HepG2 (cell line): Measurements from ENCODE around the gene CCNDBP1. TPM values are rescaled to one million over a fixed set of nuclear protein-coding genes. Genes with fewer than 3 reads are reported as not detected.

Experiments used
- ATAC-seq: fragments of 200-7000 bp; cut with Tn5 transposase; 3 replicates; pipeline ENCODE4 v1.9.1; 2020; ENCODE audit warnings: mild to moderate bottlenecking, moderate library complexity
- BruUV-seq: library from RNA; stranded (reverse); fragments of 400-500 nt; replicated peaks from 2 replicates; lab custom pipeline; 2021; lab: Mats Ljungman, UMichigan
- CTCF ChIA-PET: fragments of 300-600 bp; formaldehyde crosslinking; extraction: SDS; loops from one replicate; lab custom pipeline; 2021; ENCODE audit warnings: low total read pairs, inconsistent platforms, low intra/inter-chr PET ratio; lab: Yijun Ruan, JAX
- POLR2A ChIA-PET: fragments of 350-600 bp; sonication (Branson Sonifier 250); formaldehyde crosslinking; loops from one replicate; lab custom pipeline; 2020; ENCODE audit warnings: antibody characterized with exemption, inconsistent platforms; lab: Yijun Ruan, JAX
- DNase-seq: peaks from one replicate; pipeline ENCODE4 v3.0.0-alpha.2; 2015; ENCODE audit warnings: low spot score
- FAIRE-seq: peaks from 3 replicates; lab custom pipeline; 2011; peaks lifted over from hg19 to GRCh38; lab: Jason Lieb, UNC
- H2AFZ ChIP-seq: one replicate; pipeline ENCODE4 v1.6.1; 2011; ENCODE audit warnings: low read length, inconsistent platforms
- H3K27ac ChIP-seq: fragments of 300-600 bp; 3 replicates; pipeline ENCODE4 v1.8.0; 2011; ENCODE audit warnings: mixed run types, mild to moderate bottlenecking, mixed read lengths, low read length, inconsistent platforms; ENCODE audit not compliant: insufficient read depth; ENCODE audit errors: extremely low read length
- H3K27me3 ChIP-seq, 2 experiments: fragments of 200-600 bp in 1 of 2; 2 replicates in 1 of 2; 3 replicates in 1 of 2; pipeline versions ENCODE4 v1.6.0 to v1.8.0; 2011; ENCODE audit warnings: low read length in 2 of 2, mild to moderate bottlenecking in 2 of 2, moderate library complexity in 2 of 2, inconsistent platforms in 1 of 2; ENCODE audit not compliant: insufficient read depth in 2 of 2, control insufficient read depth in 1 of 2
- H3K36me3 ChIP-seq, 2 experiments: fragments of 200-600 bp in 1 of 2; replicated peaks in 1 of 2; 2 replicates in 1 of 2; 3 replicates in 1 of 2; pipeline versions ENCODE4 v1.5.1 to v1.8.0; 2011; ENCODE audit warnings: low read length in 2 of 2, inconsistent platforms in 1 of 2; ENCODE audit not compliant: insufficient read depth in 2 of 2, control insufficient read depth in 1 of 2
- H3K4me1 ChIP-seq: 2 replicates; pipeline ENCODE4 v1.5.1; 2012; ENCODE audit warnings: low read length, inconsistent platforms; ENCODE audit not compliant: insufficient read depth
- H3K4me2 ChIP-seq: 2 replicates; pipeline ENCODE4 v1.6.0; 2011; ENCODE audit warnings: low read depth, low read length, inconsistent platforms
- H3K4me3 ChIP-seq, 3 experiments: fragments of 200-600 bp in 1 of 3; sonication (generic), shearing (Covaris generic) in 1 of 3; replicated peaks in 1 of 3; 2 replicates each; pipeline ENCODE4 v1.5.1; 2011 to 2016; ENCODE audit warnings: low read length in 3 of 3, inconsistent platforms in 2 of 3, low read depth in 2 of 3, mild to moderate bottlenecking in 2 of 3, control low read depth in 1 of 3, mixed read lengths in 1 of 3; ENCODE audit not compliant: insufficient read depth in 1 of 3
- H3K79me2 ChIP-seq: one replicate; pipeline ENCODE4 v1.6.1; 2011; ENCODE audit warnings: low read length, inconsistent platforms; ENCODE audit not compliant: insufficient read depth
- H3K9ac ChIP-seq: 2 replicates; pipeline ENCODE4 v1.6.0; 2011; ENCODE audit warnings: mild to moderate bottlenecking, low read depth, low read length, inconsistent platforms; ENCODE audit not compliant: insufficient read depth
- H3K9me3 ChIP-seq: 2 replicates; pipeline ENCODE4 v1.5.1; 2012; ENCODE audit warnings: mild to moderate bottlenecking, low read length
- H4K20me1 ChIP-seq: 2 replicates; pipeline ENCODE4 v1.6.0; 2011; ENCODE audit warnings: inconsistent platforms, mild to moderate bottlenecking, low read length, moderate library complexity; ENCODE audit not compliant: insufficient read depth
- ARNT2 ChIP-seq: sonication (generic); formaldehyde crosslinking; IDR thresholded peaks from 2 replicates; pipeline ENCODE4 v1.8.0; 2022; ENCODE audit warnings: mild to moderate bottlenecking, low read depth, missing genetic modification reagents, moderate library complexity
- ATRX ChIP-seq: sonication (generic); formaldehyde crosslinking; IDR thresholded peaks from 2 replicates; pipeline ENCODE4 v1.4.0; 2020; ENCODE audit warnings: missing genetic modification reagents, borderline replicate concordance
- KLF11 ChIP-seq: IDR thresholded peaks from 2 replicates; pipeline ENCODE4 v1.6.1; 2016; ENCODE audit warnings: missing compliant biosample characterization
- MEF2D ChIP-seq: sonication (generic); formaldehyde crosslinking; IDR thresholded peaks from 2 replicates; pipeline ENCODE4 v1.5.1; 2020; ENCODE audit warnings: mild to moderate bottlenecking, missing genetic modification reagents
- PHF5A ChIP-seq: IDR thresholded peaks from one replicate; pipeline ENCODE4 v1.6.1; 2018; ENCODE audit warnings: low read depth, missing genetic modification reagents; ENCODE audit not compliant: unreplicated experiment
- XRCC5 ChIP-seq: fragments of 200-400 bp; formaldehyde crosslinking; optimal IDR thresholded peaks from 2 replicates; pipeline ENCODE3; 2017; ENCODE audit warnings: mild to moderate bottlenecking, low read length
- ZNF24 ChIP-seq: fragments of 450-650 bp; IDR thresholded peaks from 2 replicates; pipeline ENCODE4 v1.6.1; 2017; ENCODE audit warnings: antibody characterized with exemption, mild to moderate bottlenecking
- WGBS: methylation state at CpG from one replicate; pipeline ENCODE4 v1.1.6; 2017; ENCODE audit warnings: low lambda C conversion rate; 5-methylcytosine and 5-hydroxymethylcytosine counted together
- in situ Hi-C: cut with HindIII; loops from 2 replicates; pipeline ENCODE4 v1.10.0; 2017; ENCODE audit warnings: low pct_unique_long_range_greater_than_20kb; ENCODE audit not compliant: extremely low pct_ligation_motif_present
- intact Hi-C: fragments of 100-400 bp; cut with micrococcal nuclease; formaldehyde crosslinking; loops from one replicate; pipeline ENCODE4 v1.10.0; 2022; ENCODE audit not compliant: unreplicated experiment
- polyA plus RNA-seq, 8 experiments: library from polyadenylated mRNA; depleted of rRNA in 3 of 8; stranded (reverse) in 7 of 8; unstranded in 1 of 8; fragments of >200 nt; fragmentation: Illumina TruSeq in 4 of 8; extraction: Trizol in 4 of 8; gene quantifications; 2 replicates each; pipeline versions ENCODE4 v1.2.1 to v1.2.3, GENCODE V29; 2011 to 2016; ENCODE audit warnings: low read depth in 4 of 8, missing spikeins in 1 of 8, mixed read lengths in 1 of 8; ENCODE audit not compliant: insufficient read depth in 1 of 8
- total RNA-seq, 5 experiments: library from RNA; depleted of rRNA; stranded (reverse); fragments of >200 nt; fragmentation: Illumina TruSeq; extraction: Trizol; gene quantifications; 2 replicates each; pipeline ENCODE4 v1.2.3, GENCODE V29; 2016; ENCODE audit warnings: low read depth in 1 of 5
- TF ChIP-seq, protein P1 (sequence below): sonication (generic); formaldehyde crosslinking; IDR thresholded peaks from 2 replicates; pipeline ENCODE4 v1.5.0; 2020; ENCODE audit warnings: missing genetic modification reagents
- TF ChIP-seq, protein P2 (sequence below): sonication (generic); formaldehyde crosslinking; IDR thresholded peaks from 2 replicates; pipeline ENCODE4 v1.4.0; 2020; ENCODE audit warnings: missing genetic modification reagents

CCNDBP1 gene
- total and polyA plus RNA-seq, 2 of the 13 experiments (the other 11 are each of a cell fraction or from before 2014, with no cell fraction given): 24.8 to 42.3 TPM

DNA sequence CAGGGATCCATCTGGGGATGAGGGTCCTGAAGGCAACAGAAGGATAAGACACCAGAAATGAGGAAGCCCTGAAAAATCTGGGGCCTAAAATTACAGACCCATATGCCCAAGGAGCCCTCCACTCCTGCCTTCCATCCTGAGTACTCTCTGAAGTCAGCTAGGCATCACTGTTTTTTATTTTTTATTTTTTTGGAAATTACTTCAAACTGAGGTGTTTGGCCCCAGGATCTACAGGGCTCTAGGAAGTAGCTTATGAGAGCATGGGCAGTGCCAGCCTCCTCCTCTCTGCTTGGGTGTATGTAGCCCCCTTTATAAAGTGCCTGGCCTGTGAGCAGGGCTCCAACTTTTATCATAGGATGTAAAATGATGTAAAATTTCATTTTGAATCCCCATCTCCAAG lies 27.7 kb downstream of the CCNDBP1 start (continued):
- TF ChIP-seq ATRX (no peak), PHF5A (CRISPR knock-in tag) (no peak), KLF11 (no peak), ZNF24 (no peak), XRCC5 (no peak), MEF2D (CRISPR knock-in tag) (no peak)
- TF ChIP-seq, protein P1, sequence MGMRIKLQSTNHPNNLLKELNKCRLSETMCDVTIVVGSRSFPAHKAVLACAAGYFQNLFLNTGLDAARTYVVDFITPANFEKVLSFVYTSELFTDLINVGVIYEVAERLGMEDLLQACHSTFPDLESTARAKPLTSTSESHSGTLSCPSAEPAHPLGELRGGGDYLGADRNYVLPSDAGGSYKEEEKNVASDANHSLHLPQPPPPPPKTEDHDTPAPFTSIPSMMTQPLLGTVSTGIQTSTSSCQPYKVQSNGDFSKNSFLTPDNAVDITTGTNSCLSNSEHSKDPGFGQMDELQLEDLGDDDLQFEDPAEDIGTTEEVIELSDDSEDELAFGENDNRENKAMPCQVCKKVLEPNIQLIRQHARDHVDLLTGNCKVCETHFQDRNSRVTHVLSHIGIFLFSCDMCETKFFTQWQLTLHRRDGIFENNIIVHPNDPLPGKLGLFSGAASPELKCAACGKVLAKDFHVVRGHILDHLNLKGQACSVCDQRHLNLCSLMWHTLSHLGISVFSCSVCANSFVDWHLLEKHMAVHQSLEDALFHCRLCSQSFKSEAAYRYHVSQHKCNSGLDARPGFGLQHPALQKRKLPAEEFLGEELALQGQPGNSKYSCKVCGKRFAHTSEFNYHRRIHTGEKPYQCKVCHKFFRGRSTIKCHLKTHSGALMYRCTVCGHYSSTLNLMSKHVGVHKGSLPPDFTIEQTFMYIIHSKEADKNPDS (CRISPR knock-in tag): no peak

DNA sequence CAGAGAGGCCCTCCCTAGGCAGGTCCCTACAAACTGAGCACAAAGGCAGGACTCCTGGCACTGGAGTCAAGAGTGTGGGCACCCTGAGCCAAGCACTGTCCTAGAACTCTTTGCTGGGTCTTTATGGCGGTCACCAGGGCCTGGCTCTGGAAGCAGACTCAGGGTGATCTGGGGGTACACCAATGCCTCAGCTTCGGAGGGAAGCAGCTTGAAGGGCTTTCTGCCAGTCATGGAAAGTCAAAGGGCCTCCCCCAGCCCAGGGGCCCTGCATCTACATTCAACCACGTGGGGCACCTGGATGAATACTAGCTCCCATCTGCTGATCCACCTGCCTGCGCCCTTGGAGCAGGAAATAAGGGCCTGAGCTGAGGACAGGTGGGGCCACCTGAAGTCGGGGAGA lies 28.3 kb downstream of the CCNDBP1 start:
- intact Hi-C loops (no loop called here), in situ Hi-C loops (loop anchor here (25.0 kb wide), 1 partner anchor 501 kb away; no protein-coding TSS in a partner anchor)
- H2AFZ ChIP-seq: no peak overlapping the region
- FAIRE-seq: no peak
- H3K79me2 ChIP-seq: no peaks in the 10 kb centered on the region
- no peak for DNase-seq
- no peak overlapping the region for H3K9ac ChIP-seq
- BruUV-seq: no TSS peak
- no peaks in the 10 kb centered on the region for H4K20me1 ChIP-seq
- CTCF ChIA-PET: no interaction called here
- TF ChIP-seq, protein P2, sequence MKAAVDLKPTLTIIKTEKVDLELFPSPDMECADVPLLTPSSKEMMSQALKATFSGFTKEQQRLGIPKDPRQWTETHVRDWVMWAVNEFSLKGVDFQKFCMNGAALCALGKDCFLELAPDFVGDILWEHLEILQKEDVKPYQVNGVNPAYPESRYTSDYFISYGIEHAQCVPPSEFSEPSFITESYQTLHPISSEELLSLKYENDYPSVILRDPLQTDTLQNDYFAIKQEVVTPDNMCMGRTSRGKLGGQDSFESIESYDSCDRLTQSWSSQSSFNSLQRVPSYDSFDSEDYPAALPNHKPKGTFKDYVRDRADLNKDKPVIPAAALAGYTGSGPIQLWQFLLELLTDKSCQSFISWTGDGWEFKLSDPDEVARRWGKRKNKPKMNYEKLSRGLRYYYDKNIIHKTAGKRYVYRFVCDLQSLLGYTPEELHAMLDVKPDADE (CRISPR knock-in tag): no peak
- no peak for TF ChIP-seq ARNT2 (CRISPR knock-in tag)
- H3K27me3 ChIP-seq: peaks cover 1 to 43% of the 10 kb centered on the region in 2 experiments; a peak in 3 of 5 replicates
- ATAC-seq: no peak
- POLR2A ChIA-PET: no interaction called here
- H3K4me1 ChIP-seq: no peaks in the 10 kb centered on the region
- H3K4me2 ChIP-seq: no peak overlapping the region
- no peaks in the 10 kb centered on the region for H3K36me3 ChIP-seq
- WGBS: 22% methylated on average over 2 of the region's 5 CpGs
- H3K27ac ChIP-seq: no peak overlapping the region
- no peak overlapping the region for H3K4me3 ChIP-seq
- no peaks in the 10 kb centered on the region for H3K9me3 ChIP-seq
